Central memory CD8-positive, alpha-beta T cell (primary cell): ENCODE measurements around the gene DOCK2.

Source experiments
- ATAC-seq: fragments of 150-1000 bp; cut with Tn5 transposase; replicated peaks from 2 replicates; pipeline ENCODE4 v1.10.0; 2022; ENCODE audit warnings: mild to moderate bottlenecking, moderate FRiP score, moderate number of reproducible peaks; ENCODE audit not compliant: poor library complexity, severe bottlenecking; ENCODE audit errors: extremely low read depth
- DNase-seq, 2 donors: peaks; one replicate each; pipeline ENCODE4 v3.0.0; 2021; ENCODE audit warnings: low spot score in 2 of 2
- H3K27ac Mint-ChIP-seq: one replicate; pipeline ENCODE4 v1.8.0; 2022; ENCODE audit warnings: low read depth, mild to moderate bottlenecking, moderate library complexity, mixed read lengths
- H3K27me3 Mint-ChIP-seq: one replicate; pipeline ENCODE4 v1.8.0; 2022; ENCODE audit warnings: mixed read lengths
- H3K36me3 Mint-ChIP-seq: one replicate; pipeline ENCODE4 v1.8.0; 2022; ENCODE audit warnings: mild to moderate bottlenecking, moderate library complexity, mixed read lengths; ENCODE audit not compliant: insufficient read depth
- H3K4me1 Mint-ChIP-seq: one replicate; pipeline ENCODE4 v1.8.0; 2022; ENCODE audit warnings: mixed read lengths
- H3K4me3 Mint-ChIP-seq: one replicate; pipeline ENCODE4 v1.8.0; 2022; ENCODE audit warnings: mild to moderate bottlenecking, moderate library complexity, mixed read lengths
- H3K9me3 Mint-ChIP-seq: one replicate; pipeline ENCODE4 v1.8.0; 2022; ENCODE audit warnings: mixed read lengths

The DOCK2 gene

DNA sequence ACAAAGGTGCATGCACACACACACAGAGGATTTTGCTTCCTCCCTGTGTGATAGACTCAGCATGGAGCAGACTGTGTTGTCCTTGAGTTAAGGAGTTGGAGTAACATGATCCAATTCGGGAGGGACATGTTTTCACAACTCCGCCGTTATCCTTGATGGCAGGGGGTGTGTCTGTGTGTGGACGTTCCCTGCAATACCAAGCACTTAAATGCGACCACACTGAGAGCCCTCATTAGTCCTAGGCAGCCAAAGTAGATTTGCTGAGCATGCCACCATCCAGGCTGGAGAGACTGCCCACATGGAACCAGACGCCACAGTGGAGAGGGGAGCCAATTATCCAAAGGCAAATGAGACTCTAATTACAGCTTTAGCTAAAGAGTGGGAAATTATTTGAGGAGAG lies 140.1 kb downstream of the DOCK2 start:
- Mint-ChIP-seq H3K4me3 (no peak overlapping the region), H3K27ac (peak overlapping the region; percentile 38), H3K36me3 (peaks cover 23% of the 10 kb centered on the region), H3K4me1 (peaks cover 18% of the 10 kb centered on the region), H3K9me3 (no peaks in the 10 kb centered on the region), H3K27me3 (no peaks in the 10 kb centered on the region)
- DNase-seq (no peak), ATAC-seq (no peak)

DNA sequence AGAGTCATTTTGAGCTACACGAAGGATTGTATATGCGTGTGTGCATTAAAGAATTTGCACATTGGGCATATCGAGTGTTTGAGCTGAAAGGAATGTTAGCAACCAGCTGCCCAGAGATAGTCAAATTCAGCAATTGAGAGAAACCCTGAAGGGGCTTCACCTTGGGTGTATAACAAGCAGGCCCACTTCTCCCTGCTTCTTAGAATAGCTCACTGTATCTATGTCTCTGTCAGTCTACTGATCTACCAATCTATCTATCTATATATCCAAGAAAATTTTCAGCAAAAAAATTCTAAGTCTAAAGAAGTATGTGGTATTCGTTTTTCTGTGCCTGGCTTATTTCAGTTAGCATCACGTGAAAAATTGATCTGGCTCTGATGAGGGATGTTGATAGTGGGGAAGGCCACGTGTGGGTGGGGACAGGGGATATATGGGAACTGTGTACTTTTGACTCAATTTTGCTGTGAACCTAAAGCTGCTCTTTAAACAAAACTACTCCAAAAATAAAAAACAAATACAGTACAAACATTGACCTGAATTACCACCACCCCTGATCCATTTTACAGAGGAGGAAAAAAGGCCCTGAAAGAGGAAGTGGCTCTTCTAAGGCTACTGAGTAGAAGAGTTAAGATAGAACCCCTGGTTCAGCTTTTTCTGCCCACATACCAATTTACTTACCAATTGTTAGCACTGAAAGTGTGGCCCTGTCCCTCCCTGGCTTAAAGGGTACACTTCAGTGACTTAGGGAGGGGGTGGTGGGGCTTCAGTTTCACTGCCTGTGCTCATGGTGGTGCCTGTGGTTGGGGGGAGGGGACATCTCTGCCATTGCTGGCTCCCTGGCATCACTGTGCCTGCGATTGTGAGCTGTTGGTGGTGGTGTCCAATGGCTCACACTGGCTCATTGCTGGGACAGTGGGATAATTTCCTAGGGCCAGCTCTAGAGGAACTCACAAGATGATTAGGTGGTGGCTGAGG lies 141.8 kb downstream of the DOCK2 start:
- peak overlapping the region; percentile 20 for H3K27ac Mint-ChIP-seq
- H3K4me3 Mint-ChIP-seq: no peak overlapping the region
- peaks cover 18% of the 10 kb centered on the region for H3K4me1 Mint-ChIP-seq
- ATAC-seq (no peak), DNase-seq (no peak)
- peaks cover 16% of the 10 kb centered on the region for H3K36me3 Mint-ChIP-seq
- H3K9me3 Mint-ChIP-seq: no peaks in the 10 kb centered on the region
- no peaks in the 10 kb centered on the region for H3K27me3 Mint-ChIP-seq

DNA sequence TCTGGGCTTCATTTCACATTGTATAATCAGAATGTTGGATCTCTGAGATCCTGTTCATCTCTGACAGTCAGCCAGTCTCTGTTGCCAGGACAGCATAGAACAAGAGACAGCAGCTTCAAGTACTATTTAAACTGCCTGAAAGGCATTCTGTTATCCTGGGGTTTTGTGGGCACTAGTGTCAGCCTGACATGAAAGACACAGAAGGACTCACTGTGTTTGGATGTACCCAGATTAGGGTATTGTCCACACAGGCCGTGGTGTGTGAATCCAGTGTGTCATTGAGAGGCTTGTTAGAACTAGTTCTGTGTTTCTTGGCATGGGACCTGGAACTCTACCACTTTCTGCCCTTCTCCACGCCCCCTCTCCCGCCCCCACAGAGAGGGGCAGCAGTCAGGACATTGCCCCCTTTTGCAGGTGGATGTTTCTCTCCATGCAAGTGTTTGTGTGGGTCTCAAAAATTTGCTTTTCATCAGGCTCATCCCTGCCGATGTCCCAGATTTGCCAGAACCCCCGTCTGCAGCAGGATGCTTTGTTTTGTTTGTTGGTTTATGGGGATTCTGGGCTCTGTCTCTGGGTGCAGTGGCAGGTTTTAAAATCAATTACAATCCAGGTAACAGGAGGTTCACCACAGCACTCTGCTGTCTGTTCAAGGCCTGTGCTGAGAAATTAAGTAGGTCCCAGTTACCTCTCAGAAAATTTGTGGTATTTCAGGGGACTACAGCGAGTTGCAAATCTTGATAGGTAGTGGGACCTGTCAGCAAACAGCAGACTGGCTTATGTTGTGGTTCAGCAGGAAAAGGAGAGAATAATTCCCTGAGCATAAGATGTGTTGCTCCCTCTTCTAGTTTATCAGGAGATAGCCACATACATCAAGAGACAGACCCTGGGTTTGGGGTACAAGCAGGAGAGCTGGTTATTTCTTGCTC lies 144.6 kb downstream of the DOCK2 start:
- DNase-seq (no peak), ATAC-seq (no peak)
- Mint-ChIP-seq H3K9me3 (no peaks in the 10 kb centered on the region), H3K36me3 (peaks cover 16% of the 10 kb centered on the region), H3K4me3 (no peak overlapping the region), H3K27ac (no peak overlapping the region), H3K4me1 (peaks cover 29% of the 10 kb centered on the region), H3K27me3 (no peaks in the 10 kb centered on the region)

DNA sequence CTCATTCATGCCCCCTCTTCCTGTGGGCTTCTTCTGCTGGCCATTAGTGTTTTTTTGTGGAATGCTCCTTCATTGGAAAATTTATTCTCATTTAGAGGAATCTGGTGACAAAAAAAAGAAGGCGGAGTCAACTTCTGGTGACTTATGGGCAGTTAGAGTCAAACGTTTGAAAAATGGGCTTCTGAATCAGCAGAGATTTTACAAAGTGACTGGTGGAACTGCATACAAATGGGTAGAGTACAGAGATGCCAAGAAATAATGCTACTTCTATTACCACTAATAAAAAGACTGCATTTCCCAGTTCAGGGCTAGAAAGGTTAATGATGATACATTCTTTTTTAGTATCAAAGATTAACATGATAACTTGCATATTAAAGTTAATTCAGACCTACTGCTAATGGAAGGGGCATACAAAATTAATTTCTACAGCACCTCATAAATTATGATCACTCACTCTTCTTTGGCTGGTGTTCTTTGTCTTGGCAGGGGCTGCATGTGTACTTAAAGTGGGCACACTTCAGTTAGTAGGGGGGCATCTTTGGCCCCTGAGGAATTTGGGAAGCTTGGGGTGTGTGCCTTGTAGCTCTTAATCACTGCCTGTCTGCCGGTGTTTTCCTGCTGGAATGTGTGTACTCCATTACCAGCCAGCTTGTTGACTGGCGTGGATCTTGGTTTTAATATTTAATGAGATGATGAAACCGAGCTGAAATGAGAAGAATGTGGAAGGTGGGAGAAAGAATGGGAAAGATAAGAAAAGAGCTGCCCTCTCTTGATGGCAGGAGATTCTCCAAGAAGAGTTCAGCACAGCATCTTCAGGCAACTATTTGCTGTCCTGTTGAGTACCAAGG lies 148.9 kb downstream of the DOCK2 start:
- Mint-ChIP-seq H3K9me3 (no peaks in the 10 kb centered on the region), H3K27me3 (no peaks in the 10 kb centered on the region), H3K4me3 (no peak overlapping the region), H3K4me1 (peaks cover 36% of the 10 kb centered on the region), H3K36me3 (peaks cover 20% of the 10 kb centered on the region), H3K27ac (peak overlapping the region; percentile 19)
- ATAC-seq: no peak
- DNase-seq: no peak

- Mint-ChIP-seq H3K27me3 (no peaks in the 10 kb centered on the region), H3K4me1 (peaks cover 36% of the 10 kb centered on the region), H3K36me3 (peaks cover 25% of the 10 kb centered on the region), H3K4me3 (no peak overlapping the region), H3K9me3 (no peaks in the 10 kb centered on the region), H3K27ac (peak overlapping the region; percentile 41)
- DNase-seq (no peak), ATAC-seq (no peak)
These were observed 151.1 kb downstream of the DOCK2 start for GRCh38 chr5:169788168-169788567.

GRCh38 chr5:169789417-169789940 lies 152.4 kb downstream of the DOCK2 start:
- Mint-ChIP-seq H3K27me3 (no peaks in the 10 kb centered on the region), H3K4me3 (no peak overlapping the region), H3K9me3 (no peaks in the 10 kb centered on the region), H3K36me3 (peaks cover 31% of the 10 kb centered on the region), H3K4me1 (peaks cover 47% of the 10 kb centered on the region), H3K27ac (peak overlapping the region; percentile 52)
- ATAC-seq (no peak), DNase-seq (no peak)

DNA sequence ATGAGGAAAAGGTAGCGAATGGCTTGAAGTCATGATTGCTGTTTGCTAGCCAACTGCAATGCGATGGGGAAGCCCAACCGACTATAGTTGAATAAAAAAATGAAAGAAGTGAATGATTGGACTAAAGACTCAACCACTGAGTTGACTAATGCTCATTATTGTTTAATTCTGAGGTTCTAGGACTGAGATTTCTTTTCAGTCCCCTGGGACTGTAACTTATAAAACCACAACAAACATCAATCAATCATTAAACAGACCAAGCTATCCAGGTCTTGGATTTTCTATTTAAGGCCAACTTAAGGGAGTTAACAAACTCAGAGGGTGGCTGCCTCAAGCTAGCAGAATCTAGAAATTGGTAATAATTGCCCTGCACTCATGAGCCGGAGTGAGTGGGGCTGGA lies 154.2 kb downstream of the DOCK2 start:
- peaks cover 47% of the 10 kb centered on the region for H3K4me1 Mint-ChIP-seq
- H3K27me3 Mint-ChIP-seq: no peaks in the 10 kb centered on the region
- H3K36me3 Mint-ChIP-seq: peaks cover 27% of the 10 kb centered on the region
- DNase-seq (no peak), ATAC-seq (no peak)
- no peak overlapping the region for H3K27ac Mint-ChIP-seq
- no peaks in the 10 kb centered on the region for H3K9me3 Mint-ChIP-seq
- no peak overlapping the region for H3K4me3 Mint-ChIP-seq

GRCh38 chr5:169795338-169795737 lies 158.3 kb downstream of the DOCK2 start:
- peaks cover 53% of the 10 kb centered on the region for H3K4me1 Mint-ChIP-seq
- no peak overlapping the region for H3K4me3 Mint-ChIP-seq
- ATAC-seq: no peak
- H3K27ac Mint-ChIP-seq: no peak overlapping the region
- H3K36me3 Mint-ChIP-seq: peaks cover 22% of the 10 kb centered on the region
- no peak for DNase-seq
- no peaks in the 10 kb centered on the region for H3K27me3 Mint-ChIP-seq
- H3K9me3 Mint-ChIP-seq: no peaks in the 10 kb centered on the region

- peaks cover 19% of the 10 kb centered on the region for H3K36me3 Mint-ChIP-seq
- no peak for ATAC-seq
- no peak for DNase-seq
These were observed 159.7 kb downstream of the DOCK2 start for GRCh38 chr5:169796731-169797130.

GRCh38 chr5:169797577-169797976 lies 160.5 kb downstream of the DOCK2 start:
- no peak for DNase-seq
- H3K27ac Mint-ChIP-seq: no peak overlapping the region
- H3K36me3 Mint-ChIP-seq: peaks cover 17% of the 10 kb centered on the region
- H3K27me3 Mint-ChIP-seq: no peaks in the 10 kb centered on the region
- H3K4me1 Mint-ChIP-seq: peaks cover 55% of the 10 kb centered on the region
- no peak overlapping the region for H3K4me3 Mint-ChIP-seq
- H3K9me3 Mint-ChIP-seq: no peaks in the 10 kb centered on the region
- ATAC-seq: no peak

More at GRCh38 chr5:169796731-169797130, 159.7 kb downstream of the DOCK2 start:
- Mint-ChIP-seq H3K4me1 (peaks cover 54% of the 10 kb centered on the region), H3K4me3 (no peak overlapping the region), H3K27ac (peak overlapping the region; percentile 20), H3K9me3 (no peaks in the 10 kb centered on the region), H3K27me3 (no peaks in the 10 kb centered on the region)

GRCh38 chr5:169798438-169798837 lies 161.4 kb downstream of the DOCK2 start:
- no peak overlapping the region for H3K27ac Mint-ChIP-seq
- peaks cover 18% of the 10 kb centered on the region for H3K36me3 Mint-ChIP-seq

More at GRCh38 chr5:169798438-169798837, 161.4 kb downstream of the DOCK2 start:
- DNase-seq: no peak
- no peak overlapping the region for H3K4me3 Mint-ChIP-seq
- peaks cover 59% of the 10 kb centered on the region for H3K4me1 Mint-ChIP-seq
- no peak for ATAC-seq
- H3K9me3 Mint-ChIP-seq: no peaks in the 10 kb centered on the region
- H3K27me3 Mint-ChIP-seq: no peaks in the 10 kb centered on the region
